Neutrophil (primary cell): ENCODE data around the gene MEF2C.

Source experiments
- H3K27ac ChIP-seq: fragments of 200-600 bp; sonication (generic); 2 replicates; pipeline ENCODE4 v1.5.1; 2016; ENCODE audit warnings: mild to moderate bottlenecking, moderate library complexity
- H3K27me3 ChIP-seq: fragments of 200-600 bp; sonication (generic); 2 replicates; pipeline ENCODE4 v1.6.0; 2016; ENCODE audit warnings: mild to moderate bottlenecking
- H3K36me3 ChIP-seq: fragments of 200-600 bp; sonication (generic); 2 replicates; pipeline ENCODE4 v1.5.1; 2017
- H3K4me1 ChIP-seq, 2 experiments: fragments of 200-600 bp in 1 of 2; sonication (generic) in 1 of 2; 1 replicate in 1 of 2; 2 replicates in 1 of 2; pipeline versions ENCODE4 v1.5.1 to v1.6.1; 2013 to 2016; ENCODE audit warnings: low read depth in 1 of 2, low read length in 1 of 2, mild to moderate bottlenecking in 1 of 2, moderate library complexity in 1 of 2; ENCODE audit not compliant: control insufficient read depth in 1 of 2, insufficient read depth in 1 of 2
- H3K4me3 ChIP-seq, 2 experiments: fragments of 200-600 bp in 1 of 2; sonication (generic) in 1 of 2; 1 replicate in 1 of 2; 2 replicates in 1 of 2; pipeline ENCODE4 v1.5.1; 2013 to 2016; ENCODE audit warnings: low read depth in 1 of 2, low read length in 1 of 2, mild to moderate bottlenecking in 1 of 2, moderate library complexity in 1 of 2
- H3K9me3 ChIP-seq: fragments of 200-600 bp; sonication (generic); 2 replicates; pipeline ENCODE4 v1.5.1; 2016
- CTCF ChIP-seq: fragments of 200-600 bp; sonication (generic); IDR thresholded peaks from 2 replicates; pipeline ENCODE4 v1.5.1; 2016; ENCODE audit warnings: antibody characterized with exemption

MEF2C gene

GRCh38 chr5:88673253-88674105 lies 209.5 kb downstream of the MEF2C start:
- peaks cover 18 to 22% of the 10 kb centered on the region in 2 experiments for H3K4me1 ChIP-seq
- TF ChIP-seq CTCF, result no peak
- no peak overlapping the region for H3K27ac ChIP-seq
- H3K36me3 ChIP-seq, result no peaks in the 10 kb centered on the region
- H3K4me3 ChIP-seq, result no peak overlapping the region
- H3K27me3 ChIP-seq, result peaks cover 100% of the 10 kb centered on the region
- no peaks in the 10 kb centered on the region for H3K9me3 ChIP-seq

- Histone ChIP-seq H3K4me3 (no peak overlapping the region), H3K36me3 (no peaks in the 10 kb centered on the region), H3K9me3 (no peaks in the 10 kb centered on the region), H3K4me1 (peaks cover 18 to 22% of the 10 kb centered on the region in 2 experiments), H3K27me3 (peaks cover 100% of the 10 kb centered on the region), H3K27ac (no peak overlapping the region)
- TF ChIP-seq CTCF, result no peak
These were observed 210.2 kb downstream of the MEF2C start for GRCh38 chr5:88672644-88673252.

GRCh38 chr5:88671505-88672499 lies 211.2 kb downstream of the MEF2C start:
- H3K36me3 ChIP-seq, result no peaks in the 10 kb centered on the region
- peaks cover 18 to 22% of the 10 kb centered on the region in 2 experiments for H3K4me1 ChIP-seq
- no peak overlapping the region for H3K4me3 ChIP-seq
- no peaks in the 10 kb centered on the region for H3K9me3 ChIP-seq
- H3K27ac ChIP-seq, result no peak overlapping the region
- TF ChIP-seq CTCF, result no peak
- H3K27me3 ChIP-seq, result peaks cover 100% of the 10 kb centered on the region

GRCh38 chr5:88671106-88671504 lies 211.9 kb downstream of the MEF2C start:
- Histone ChIP-seq H3K27ac (no peak overlapping the region), H3K27me3 (peaks cover 100% of the 10 kb centered on the region), H3K9me3 (no peaks in the 10 kb centered on the region), H3K4me3 (no peak overlapping the region), H3K4me1 (peaks cover 18 to 26% of the 10 kb centered on the region in 2 experiments), H3K36me3 (no peaks in the 10 kb centered on the region)
- TF ChIP-seq CTCF, result no peak

- Histone ChIP-seq H3K27me3 (peaks cover 100% of the 10 kb centered on the region), H3K36me3 (no peaks in the 10 kb centered on the region), H3K9me3 (no peaks in the 10 kb centered on the region), H3K4me3 (no peak overlapping the region), H3K27ac (no peak overlapping the region), H3K4me1 (peaks cover 12 to 20% of the 10 kb centered on the region in 2 experiments)
- no peak for TF ChIP-seq CTCF
These were observed 212.5 kb downstream of the MEF2C start for GRCh38 chr5:88670461-88670860.
